DMS79 treated with DMSO at 0.1 percent for 48 hours (cell line): Measurements from ENCODE around the gene CMPK1.

ENCODE experiments used
- DNase-seq: peaks from one replicate; lab custom pipeline; 2025; lab: John Stamatoyannopoulos, UW

The CMPK1 gene

GRCh38 chr1:47424336-47424982, 90.9 kb downstream of the CMPK1 start:
- peak; percentile 58 for DNase-seq
